ENCODE data around the gene UNC80. TPM values are rescaled to one million over a fixed set of nuclear protein-coding genes. Genes with fewer than 3 reads are reported as not detected.

The UNC80 gene
- total and polyA plus RNA-seq, 2 donors from 2014 or later, result 0.04 to 0.06 TPM

DNA sequence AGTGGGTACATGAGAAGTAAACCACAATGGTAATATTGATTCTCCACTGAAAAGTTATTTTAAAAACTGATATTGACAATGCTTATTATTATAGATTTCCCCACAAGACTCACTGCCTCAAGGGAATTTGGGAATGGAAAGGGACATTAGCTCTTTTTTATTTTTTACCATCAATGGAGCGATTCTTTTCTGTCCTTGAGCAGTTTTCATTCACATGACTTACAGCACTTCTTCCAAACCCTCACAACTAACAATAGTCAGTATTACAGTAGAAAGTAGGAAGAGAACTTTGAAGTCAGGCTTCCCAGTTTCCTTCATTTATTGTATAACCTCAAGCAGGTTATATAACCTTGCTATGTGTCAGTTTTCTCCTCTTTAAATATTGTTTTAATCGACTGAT, 4.3 kb upstream of the UNC80 start:
- intact Hi-C loops (cut with DNase I), result no loop called here
- FAIRE-seq (no peak), DNase-seq (no peak)
- Histone ChIP-seq H3K27me3 (ENCODE audit: control insufficient read depth, insufficient read depth, low read length) (no peaks in the 10 kb centered on the region), H3K36me3 (ENCODE audit: control insufficient read depth in 2 of 3, insufficient read depth in 3 of 3, low read length in 3 of 3) (no peaks in the 10 kb centered on the region), H3K27ac (ENCODE audit: low read depth in 2 of 2, low read length in 2 of 2) (no peak overlapping the region), H3K9me3 (ENCODE audit: control insufficient read depth in 2 of 3, insufficient read depth in 1 of 3, low read length in 3 of 3) (no peaks in the 10 kb centered on the region), H3K4me1 (ENCODE audit: control insufficient read depth in 2 of 3, insufficient read depth in 2 of 3, low read depth in 1 of 3, low read length in 3 of 3) (peaks cover 0 to 3% (median 0%) of the 10 kb centered on the region in 3 donors), H3K4me3 (ENCODE audit: low read length in 3 of 3) (no peak overlapping the region), H3K9ac (ENCODE audit: low read length in 3 of 3) (no peak overlapping the region)
- TF ChIP-seq, protein P1, sequence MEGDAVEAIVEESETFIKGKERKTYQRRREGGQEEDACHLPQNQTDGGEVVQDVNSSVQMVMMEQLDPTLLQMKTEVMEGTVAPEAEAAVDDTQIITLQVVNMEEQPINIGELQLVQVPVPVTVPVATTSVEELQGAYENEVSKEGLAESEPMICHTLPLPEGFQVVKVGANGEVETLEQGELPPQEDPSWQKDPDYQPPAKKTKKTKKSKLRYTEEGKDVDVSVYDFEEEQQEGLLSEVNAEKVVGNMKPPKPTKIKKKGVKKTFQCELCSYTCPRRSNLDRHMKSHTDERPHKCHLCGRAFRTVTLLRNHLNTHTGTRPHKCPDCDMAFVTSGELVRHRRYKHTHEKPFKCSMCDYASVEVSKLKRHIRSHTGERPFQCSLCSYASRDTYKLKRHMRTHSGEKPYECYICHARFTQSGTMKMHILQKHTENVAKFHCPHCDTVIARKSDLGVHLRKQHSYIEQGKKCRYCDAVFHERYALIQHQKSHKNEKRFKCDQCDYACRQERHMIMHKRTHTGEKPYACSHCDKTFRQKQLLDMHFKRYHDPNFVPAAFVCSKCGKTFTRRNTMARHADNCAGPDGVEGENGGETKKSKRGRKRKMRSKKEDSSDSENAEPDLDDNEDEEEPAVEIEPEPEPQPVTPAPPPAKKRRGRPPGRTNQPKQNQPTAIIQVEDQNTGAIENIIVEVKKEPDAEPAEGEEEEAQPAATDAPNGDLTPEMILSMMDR (IDR thresholded peaks at IDR 0.05; ENCODE audit: borderline replicate concordance, extremely low read depth, insufficient read depth), result no peak

- Histone ChIP-seq H3K27ac (ENCODE audit: low read depth in 2 of 2, low read length in 2 of 2) (no peak overlapping the region), H3K9me3 (ENCODE audit: control insufficient read depth in 2 of 3, insufficient read depth in 1 of 3, low read length in 3 of 3) (no peaks in the 10 kb centered on the region), H3K36me3 (ENCODE audit: control insufficient read depth in 2 of 3, insufficient read depth in 3 of 3, low read length in 3 of 3) (no peaks in the 10 kb centered on the region), H3K4me1 (ENCODE audit: control insufficient read depth in 2 of 3, insufficient read depth in 2 of 3, low read depth in 1 of 3, low read length in 3 of 3) (peaks cover 0 to 3% (median 0%) of the 10 kb centered on the region in 3 donors), H3K9ac (ENCODE audit: low read length in 3 of 3) (no peak overlapping the region), H3K27me3 (ENCODE audit: control insufficient read depth, insufficient read depth, low read length) (no peaks in the 10 kb centered on the region), H3K4me3 (ENCODE audit: low read length in 3 of 3) (no peak overlapping the region)
- DNase-seq (no peak), FAIRE-seq (no peak)
- TF ChIP-seq, protein P1 (IDR thresholded peaks at IDR 0.05; ENCODE audit: borderline replicate concordance, extremely low read depth, insufficient read depth), result no peak
- intact Hi-C loops (cut with DNase I), result no loop called here
These were observed 3.1 kb upstream of the UNC80 start for GRCh38 chr2:209768557-209768956.

GRCh38 chr2:209772290-209772685, 656 bp downstream of the UNC80 start:
- Histone ChIP-seq H3K36me3 (ENCODE audit: control insufficient read depth in 2 of 3, insufficient read depth in 3 of 3, low read length in 3 of 3) (no peaks in the 10 kb centered on the region), H3K4me1 (ENCODE audit: control insufficient read depth in 2 of 3, insufficient read depth in 2 of 3, low read depth in 1 of 3, low read length in 3 of 3) (peaks cover 0 to 3% (median 0%) of the 10 kb centered on the region in 3 donors), H3K4me3 (ENCODE audit: low read length in 3 of 3) (peak overlapping the region in 1 of 3 donors; percentile 11), H3K9ac (ENCODE audit: low read length in 3 of 3) (no peak overlapping the region), H3K27ac (ENCODE audit: low read depth in 2 of 2, low read length in 2 of 2) (no peak overlapping the region), H3K27me3 (ENCODE audit: control insufficient read depth, insufficient read depth, low read length) (no peaks in the 10 kb centered on the region), H3K9me3 (ENCODE audit: control insufficient read depth in 2 of 3, insufficient read depth in 1 of 3, low read length in 3 of 3) (no peaks in the 10 kb centered on the region)
- intact Hi-C loops (cut with DNase I), result no loop called here
- FAIRE-seq, result no peak
- DNase-seq, result peak in 3 of 5 donors; percentile 33 to 44 (median 33)
- TF ChIP-seq, protein P1 (IDR thresholded peaks at IDR 0.05; ENCODE audit: borderline replicate concordance, extremely low read depth, insufficient read depth), result no peak

DNA sequence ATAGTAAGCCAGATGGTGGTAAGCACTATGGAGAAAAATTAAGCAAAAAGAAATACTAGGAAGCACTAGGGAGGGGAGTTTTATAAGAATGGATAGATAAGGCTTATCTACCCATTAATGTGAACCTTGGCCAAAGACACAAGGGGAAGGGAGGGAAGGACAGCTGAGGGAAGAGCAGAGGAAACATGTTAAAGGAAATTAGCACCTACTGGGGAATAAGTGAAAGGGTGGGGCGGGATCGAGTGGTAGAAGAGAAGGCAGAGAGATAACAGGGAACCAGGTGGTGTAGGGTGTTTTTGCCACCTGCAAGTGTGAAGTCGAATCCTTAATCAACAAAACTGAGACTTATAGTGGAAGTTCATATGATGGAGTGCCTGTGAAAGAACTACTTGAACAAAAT, 1.7 kb downstream of the UNC80 start:
- Histone ChIP-seq H3K4me3 (ENCODE audit: low read length in 3 of 3) (no peak overlapping the region), H3K9me3 (ENCODE audit: control insufficient read depth in 2 of 3, insufficient read depth in 1 of 3, low read length in 3 of 3) (no peaks in the 10 kb centered on the region), H3K4me1 (ENCODE audit: control insufficient read depth in 2 of 3, insufficient read depth in 2 of 3, low read depth in 1 of 3, low read length in 3 of 3) (peaks cover 0 to 3% (median 0%) of the 10 kb centered on the region in 3 donors), H3K27ac (ENCODE audit: low read depth in 2 of 2, low read length in 2 of 2) (no peak overlapping the region), H3K9ac (ENCODE audit: low read length in 3 of 3) (no peak overlapping the region), H3K36me3 (ENCODE audit: control insufficient read depth in 2 of 3, insufficient read depth in 3 of 3, low read length in 3 of 3) (no peaks in the 10 kb centered on the region), H3K27me3 (ENCODE audit: control insufficient read depth, insufficient read depth, low read length) (no peaks in the 10 kb centered on the region)
- intact Hi-C loops (cut with DNase I), result no loop called here
- no peak for DNase-seq
- TF ChIP-seq, protein P1 (IDR thresholded peaks at IDR 0.05; ENCODE audit: borderline replicate concordance, extremely low read depth, insufficient read depth), result no peak
- FAIRE-seq, result no peak
